ENCODE data around the gene HERPUD1.

Gene HERPUD1

DNA sequence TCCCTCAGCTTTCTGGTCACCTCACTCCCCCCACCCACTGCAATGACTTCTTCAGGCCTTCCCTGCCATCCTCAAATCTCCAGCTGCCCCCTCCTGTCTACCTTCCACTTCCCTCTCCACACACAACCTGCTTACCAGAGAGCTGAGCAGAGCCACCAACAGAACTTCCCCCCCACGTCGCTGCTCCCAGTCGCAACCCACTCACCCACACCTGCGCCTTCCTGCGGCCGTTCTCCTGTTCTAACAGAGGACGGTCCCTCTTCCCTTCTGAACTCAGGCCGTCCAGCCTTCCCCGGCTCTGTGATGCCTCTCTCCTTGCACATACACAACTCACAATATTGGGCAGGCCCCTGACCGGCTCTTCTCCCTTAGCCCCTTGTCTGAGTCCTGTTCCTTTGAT lies 43.8 kb downstream of the HERPUD1 start:
- Histone ChIP-seq H3K9me3 (ENCODE audit: severe bottlenecking) (no peaks in the 10 kb centered on the region), H3K27ac (no peak overlapping the region), H3K36me3 (no peaks in the 10 kb centered on the region), H3K4me3 (ENCODE audit: low read depth, low read length) (no peak overlapping the region), H3K27me3 (ENCODE audit: insufficient read depth, low read depth, severe bottlenecking) (no peaks in the 10 kb centered on the region)
- no peak for DNase-seq
- TF ChIP-seq, protein P1, sequence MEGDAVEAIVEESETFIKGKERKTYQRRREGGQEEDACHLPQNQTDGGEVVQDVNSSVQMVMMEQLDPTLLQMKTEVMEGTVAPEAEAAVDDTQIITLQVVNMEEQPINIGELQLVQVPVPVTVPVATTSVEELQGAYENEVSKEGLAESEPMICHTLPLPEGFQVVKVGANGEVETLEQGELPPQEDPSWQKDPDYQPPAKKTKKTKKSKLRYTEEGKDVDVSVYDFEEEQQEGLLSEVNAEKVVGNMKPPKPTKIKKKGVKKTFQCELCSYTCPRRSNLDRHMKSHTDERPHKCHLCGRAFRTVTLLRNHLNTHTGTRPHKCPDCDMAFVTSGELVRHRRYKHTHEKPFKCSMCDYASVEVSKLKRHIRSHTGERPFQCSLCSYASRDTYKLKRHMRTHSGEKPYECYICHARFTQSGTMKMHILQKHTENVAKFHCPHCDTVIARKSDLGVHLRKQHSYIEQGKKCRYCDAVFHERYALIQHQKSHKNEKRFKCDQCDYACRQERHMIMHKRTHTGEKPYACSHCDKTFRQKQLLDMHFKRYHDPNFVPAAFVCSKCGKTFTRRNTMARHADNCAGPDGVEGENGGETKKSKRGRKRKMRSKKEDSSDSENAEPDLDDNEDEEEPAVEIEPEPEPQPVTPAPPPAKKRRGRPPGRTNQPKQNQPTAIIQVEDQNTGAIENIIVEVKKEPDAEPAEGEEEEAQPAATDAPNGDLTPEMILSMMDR (IDR thresholded peaks at IDR 0.05; ENCODE audit: low read depth, low read length) = no peak

DNA sequence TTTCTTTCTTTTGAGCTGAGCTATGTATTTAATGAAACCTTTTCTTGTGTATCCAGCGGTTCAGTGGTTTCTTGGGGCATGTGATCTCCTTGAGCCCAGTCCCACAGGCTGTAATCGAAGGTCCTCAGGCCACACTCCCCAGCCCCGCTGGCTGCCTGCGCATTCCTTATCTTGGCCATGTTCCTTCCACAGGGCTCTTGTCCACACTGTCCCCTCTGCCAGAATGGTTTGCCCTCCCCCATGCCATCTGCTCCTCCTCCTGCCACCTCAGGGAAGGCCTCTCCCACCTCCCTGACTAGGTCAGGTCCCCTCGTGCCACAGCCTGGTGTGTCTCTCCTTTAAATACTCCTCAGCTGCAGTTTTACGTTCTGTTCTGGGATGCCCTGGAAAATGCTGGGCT lies 45.3 kb downstream of the HERPUD1 start:
- no peak overlapping the region for H3K4me3 ChIP-seq (ENCODE audit: low read depth, low read length)
- no peaks in the 10 kb centered on the region for H3K36me3 ChIP-seq
- TF ChIP-seq, protein P1 (IDR thresholded peaks at IDR 0.05; ENCODE audit: low read depth, low read length) = no peak
- no peaks in the 10 kb centered on the region for H3K9me3 ChIP-seq (ENCODE audit: severe bottlenecking)
- H3K27me3 ChIP-seq (ENCODE audit: insufficient read depth, low read depth, severe bottlenecking) = no peaks in the 10 kb centered on the region
- no peak overlapping the region for H3K27ac ChIP-seq
- no peak for DNase-seq

DNA sequence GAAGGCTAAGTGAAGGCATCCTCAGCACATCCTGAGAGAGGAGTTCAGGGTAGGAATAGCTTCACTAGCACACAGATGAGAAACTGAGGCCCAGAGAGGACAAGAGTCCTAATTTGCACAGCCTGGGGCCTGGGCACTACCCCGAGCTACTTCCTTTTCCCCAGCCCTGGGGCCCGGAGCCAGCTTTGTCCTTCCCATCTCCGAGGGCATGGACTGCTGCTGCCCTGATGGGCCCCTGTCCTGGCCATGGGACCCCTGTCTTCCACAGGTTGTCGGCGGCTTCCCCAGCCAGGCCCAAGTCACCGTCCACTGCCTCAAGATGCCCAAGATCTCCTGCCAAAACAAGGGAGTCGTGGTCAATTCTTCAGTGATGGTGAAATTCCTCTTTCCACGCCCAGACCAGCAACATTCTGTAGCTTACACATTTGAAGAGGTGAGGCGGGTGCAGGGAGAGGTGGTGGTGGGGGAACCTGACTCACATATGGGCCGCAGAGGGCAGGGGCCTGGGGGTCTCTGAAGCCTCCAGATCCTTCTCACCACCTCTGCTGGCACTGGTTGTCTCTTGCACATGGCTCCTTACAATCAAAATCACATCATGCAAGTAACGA lies 46.0 kb downstream of the HERPUD1 start:
- no peaks in the 10 kb centered on the region for H3K36me3 ChIP-seq
- H3K27ac ChIP-seq = no peak overlapping the region
- no peaks in the 10 kb centered on the region for H3K9me3 ChIP-seq (ENCODE audit: severe bottlenecking)
- no peak for DNase-seq
- no peak overlapping the region for H3K4me3 ChIP-seq (ENCODE audit: low read depth, low read length)
- H3K27me3 ChIP-seq (ENCODE audit: insufficient read depth, low read depth, severe bottlenecking) = no peaks in the 10 kb centered on the region
- TF ChIP-seq, protein P1 (IDR thresholded peaks at IDR 0.05; ENCODE audit: low read depth, low read length) = no peak

DNA sequence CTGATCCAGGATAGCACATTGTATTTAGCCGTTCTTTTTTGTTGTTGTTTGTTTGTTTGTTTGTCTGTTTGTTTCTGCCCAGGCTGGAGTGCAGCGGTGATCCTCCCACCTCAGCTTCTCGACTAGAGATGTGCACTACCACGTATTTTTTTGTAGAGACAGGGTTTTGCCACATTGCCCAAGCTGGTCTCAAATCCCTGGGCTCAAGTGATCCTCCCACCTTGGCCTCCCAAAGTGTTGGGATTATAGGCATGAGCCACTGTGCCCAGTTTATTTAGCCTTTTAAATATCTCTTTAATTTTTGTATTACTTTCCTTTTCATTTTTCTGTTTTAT lies 48.2 kb downstream of the HERPUD1 start:
- no peaks in the 10 kb centered on the region for H3K27me3 ChIP-seq (ENCODE audit: insufficient read depth, low read depth, severe bottlenecking)

DNA sequence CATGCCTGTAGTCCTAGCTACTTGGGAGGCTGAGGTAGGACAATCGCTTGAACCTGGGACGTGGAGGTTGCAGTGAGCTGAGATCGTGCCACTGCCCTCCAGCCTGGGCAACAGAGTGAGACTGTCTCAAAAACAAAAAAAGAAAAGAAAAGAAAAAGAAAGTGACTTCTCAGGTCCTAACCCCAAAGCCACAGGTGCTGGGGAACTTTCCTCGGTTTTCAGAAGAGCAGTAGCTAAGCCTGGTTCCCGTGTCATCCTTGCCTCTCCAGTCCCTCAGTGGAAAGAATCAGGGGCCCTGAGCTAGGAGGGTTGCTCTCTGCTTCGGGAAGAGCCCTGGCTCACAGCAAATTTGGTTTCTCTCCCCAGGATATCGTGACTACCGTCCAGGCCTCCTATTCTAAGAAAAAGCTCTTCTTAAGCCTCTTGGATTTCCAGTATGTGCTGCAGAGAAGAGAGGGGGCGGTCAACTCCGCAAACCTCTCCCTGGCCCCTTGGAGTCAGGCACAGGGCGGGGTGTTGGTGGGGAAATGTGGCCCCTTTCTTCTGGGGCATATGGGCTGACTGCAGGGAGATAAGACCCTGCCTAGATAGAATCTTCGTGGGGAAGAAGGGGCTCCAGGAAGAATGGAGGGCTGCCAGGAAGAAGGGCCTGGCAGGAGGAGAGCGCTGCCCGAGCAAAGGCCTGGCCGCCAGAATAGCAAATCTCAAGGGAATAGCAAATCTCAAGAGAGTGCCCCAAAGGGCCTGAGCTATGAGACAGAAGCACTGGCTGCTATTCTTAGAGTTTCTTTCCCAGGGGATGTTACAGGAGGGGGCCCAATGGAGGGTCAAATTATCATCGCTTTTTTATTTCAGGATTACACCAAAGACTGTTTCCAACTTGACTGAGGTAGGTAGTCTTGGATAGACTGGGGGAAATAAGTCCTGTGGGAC lies 49.1 kb downstream of the HERPUD1 start:
- Histone ChIP-seq H3K36me3 (no peaks in the 10 kb centered on the region), H3K27ac (no peak overlapping the region), H3K27me3 (ENCODE audit: insufficient read depth, low read depth, severe bottlenecking) (no peaks in the 10 kb centered on the region), H3K9me3 (ENCODE audit: severe bottlenecking) (no peaks in the 10 kb centered on the region), H3K4me3 (ENCODE audit: low read depth, low read length) (no peak overlapping the region)
- no peak for DNase-seq
- TF ChIP-seq, protein P1 (IDR thresholded peaks at IDR 0.05; ENCODE audit: low read depth, low read length) = no peak

More for the DNA sequence above, 48.2 kb downstream of the HERPUD1 start:
- no peak for DNase-seq
- Histone ChIP-seq H3K27ac (no peak overlapping the region), H3K36me3 (no peaks in the 10 kb centered on the region), H3K4me3 (ENCODE audit: low read depth, low read length) (no peak overlapping the region), H3K9me3 (ENCODE audit: severe bottlenecking) (no peaks in the 10 kb centered on the region)
- TF ChIP-seq, protein P1 (IDR thresholded peaks at IDR 0.05; ENCODE audit: low read depth, low read length) = no peak

Measured in WERI-Rb-1 (cell line).